ENCODE measurements around the gene KMT2B.

Gene KMT2B

GRCh38 chr19:35742121-35742724, 24.4 kb downstream of the KMT2B start, which contains the start of gene IGFLR1:
Gene IGFLR1 (minus strand): TSS chr19:35742452. CDS start chr19:35741180, 1,272 bp downstream.
- peak; percentile 74 for DNase-seq

GRCh38 chr19:35743640-35744429, 26.0 kb downstream of the KMT2B start:
- no peak for DNase-seq

- DNase-seq: peak; percentile 96
Observed at GRCh38 chr19:35744430-35745327, 26.9 kb downstream of the KMT2B start.

GRCh38 chr19:35745328-35746086, 27.7 kb downstream of the KMT2B start, which contains the start of the genes PSENEN and U2AF1L4:
Gene PSENEN (plus strand): TSS chr19:35745651. CDS start chr19:35745931, 280 bp downstream.
Gene U2AF1L4 (minus strand): TSS chr19:35745418. CDS start chr19:35745391, 27 bp downstream.
- peak; percentile 96 for DNase-seq

- no peak for DNase-seq
Observed at GRCh38 chr19:35746087-35746462, 28.3 kb downstream of the KMT2B start.

- DNase-seq: no peak
Observed at GRCh38 chr19:35746531-35746930, 28.7 kb downstream of the KMT2B start.

- DNase-seq: peak; percentile 99
Observed at GRCh38 chr19:35748106-35749020, 30.6 kb downstream of the KMT2B start, which contains the start of gene LIN37. Gene LIN37 (plus strand): TSS chr19:35748576. CDS start chr19:35748725, 149 bp downstream.

GRCh38 chr19:35750167-35750566, 32.4 kb downstream of the KMT2B start:
- DNase-seq: no peak

GRCh38 chr19:35751839-35752745, 34.3 kb downstream of the KMT2B start:
- no peak for DNase-seq

- no peak for DNase-seq
Observed at GRCh38 chr19:35752746-35753350, 35.0 kb downstream of the KMT2B start.

- no peak for DNase-seq
Observed at GRCh38 chr19:35753634-35754369, 36.0 kb downstream of the KMT2B start.

GRCh38 chr19:35754370-35755130, 36.7 kb downstream of the KMT2B start:
- DNase-seq: no peak

GRCh38 chr19:35755131-35755549, 37.3 kb downstream of the KMT2B start:
- no peak for DNase-seq

GRCh38 chr19:35755550-35756376, 38.0 kb downstream of the KMT2B start:
- peak; percentile 70 for DNase-seq

- no peak for DNase-seq
Observed at GRCh38 chr19:35756377-35757230, 38.8 kb downstream of the KMT2B start, which contains the start of gene HSPB6. Gene HSPB6 (minus strand): TSS chr19:35757029. CDS start chr19:35757008, 21 bp downstream.

All from CD4-positive, alpha-beta T cell treated with Interleukin-17A for 4 hours (primary cell).